Measurements from ENCODE around the gene JAG2.

JAG2 gene

GRCh38 chr14:105185973-105186372, 17.4 kb upstream of the JAG2 start (continued):
- TF ChIP-seq ZBTB10 (tag by site-specific recombination; IDR thresholded peaks at IDR 0.05) (peak; percentile 71; the same call in 1 of the 2 replicates), GLIS1 (tag by site-specific recombination; IDR thresholded peaks at IDR 0.05) (peak; percentile 76), ZNF157 (tag by site-specific recombination; IDR thresholded peaks at IDR 0.05) (no peak)

GRCh38 chr14:105185001-105185400, 16.4 kb upstream of the JAG2 start:
- CTCF ChIA-PET = no interaction called here
- Histone ChIP-seq H3K4me1 (ENCODE audit: control insufficient read depth, insufficient read depth, low read length) (no peaks in the 10 kb centered on the region), H3K4me3 (ENCODE audit: low read depth, low read length) (no peak overlapping the region), H3K36me3 (ENCODE audit: control insufficient read depth in 2 of 2, insufficient read depth in 1 of 2, low read length in 2 of 2) (no peaks in the 10 kb centered on the region), H3K9me3 (ENCODE audit: control insufficient read depth, insufficient read depth, low read depth, low read length) (no peaks in the 10 kb centered on the region), H3K27ac (ENCODE audit: extremely low read depth, low read depth, low read length) (no peak overlapping the region)
- POLR2A ChIA-PET = no interaction called here
- TF ChIP-seq SCRT2 (tag by site-specific recombination; IDR thresholded peaks at IDR 0.05) (no peak), ZNF202 (tag by site-specific recombination; IDR thresholded peaks at IDR 0.05; ENCODE audit: borderline replicate concordance) (no peak), ZNF114 (tag by site-specific recombination; IDR thresholded peaks at IDR 0.05) (no peak), ZNF394 (tag by site-specific recombination; IDR thresholded peaks at IDR 0.05; ENCODE audit: borderline replicate concordance) (no peak), ZNF585B (tag by site-specific recombination; IDR thresholded peaks at IDR 0.05) (no peak), SALL2 (tag by site-specific recombination; IDR thresholded peaks at IDR 0.05; ENCODE audit: borderline replicate concordance) (no peak), ZNF48 (tag by site-specific recombination; IDR thresholded peaks at IDR 0.05) (no peak)

- Histone ChIP-seq H3K4me1 (ENCODE audit: control insufficient read depth, insufficient read depth, low read length) (no peaks in the 10 kb centered on the region), H3K9me3 (ENCODE audit: control insufficient read depth, insufficient read depth, low read depth, low read length) (no peaks in the 10 kb centered on the region), H3K36me3 (ENCODE audit: control insufficient read depth in 2 of 2, insufficient read depth in 1 of 2, low read length in 2 of 2) (no peaks in the 10 kb centered on the region), H3K4me3 (ENCODE audit: low read depth, low read length) (no peak overlapping the region), H3K27ac (ENCODE audit: extremely low read depth, low read depth, low read length) (no peak overlapping the region)
- ChIA-PET CTCF (interaction anchor here (0.6 to 0.8 kb wide), 2 partner anchors 34 to 90 kb away, joined by 3 to 4 read pairs; no protein-coding TSS in a partner anchor), POLR2A (no interaction called here)
- peak; percentile 34; the same call in 1 of the 2 replicates for TF ChIP-seq GLIS2 (tag by site-specific recombination; IDR thresholded peaks at IDR 0.05)
- TF ChIP-seq GLIS1 (tag by site-specific recombination; IDR thresholded peaks at IDR 0.05) = peak; percentile 48
- no peak for TF ChIP-seq ZSCAN18 (tag by site-specific recombination; IDR thresholded peaks at IDR 0.05)
These were observed 15.9 kb upstream of the JAG2 start for GRCh38 chr14:105184461-105184860.

GRCh38 chr14:105182296-105183020, 13.9 kb upstream of the JAG2 start:
- Histone ChIP-seq H3K9me3 (ENCODE audit: control insufficient read depth, insufficient read depth, low read depth, low read length) (no peaks in the 10 kb centered on the region), H3K36me3 (ENCODE audit: control insufficient read depth in 2 of 2, insufficient read depth in 1 of 2, low read length in 2 of 2) (no peaks in the 10 kb centered on the region), H3K27ac (ENCODE audit: extremely low read depth, low read depth, low read length) (no peak overlapping the region), H3K4me1 (ENCODE audit: control insufficient read depth, insufficient read depth, low read length) (no peaks in the 10 kb centered on the region), H3K4me3 (ENCODE audit: low read depth, low read length) (no peak overlapping the region)
- ChIA-PET CTCF (interaction anchor here (0.7 to 4.0 kb wide), 5 partner anchors 13 to 355 kb away, joined by 3 to 18 read pairs (median 3); partner anchors contain the start of gene JAG2), POLR2A (interaction anchor here (3.2 kb wide), 1 partner anchor 12 kb away, joined by 9 read pairs; no protein-coding TSS in a partner anchor)
- no peak for TF ChIP-seq SETDB1 (IDR thresholded peaks at IDR 0.05; ENCODE audit: insufficient read length, low read length)
- no peak for TF ChIP-seq WT1 (tag by site-specific recombination; IDR thresholded peaks at IDR 0.05)
- no peak for TF ChIP-seq HIC1 (tag by site-specific recombination; IDR thresholded peaks at IDR 0.05)
- TF ChIP-seq ZNF792 (tag by site-specific recombination; IDR thresholded peaks at IDR 0.05) = no peak
- no peak for TF ChIP-seq ZSCAN18 (tag by site-specific recombination; IDR thresholded peaks at IDR 0.05)
- TF ChIP-seq ZNF433 (tag by site-specific recombination; IDR thresholded peaks at IDR 0.05; ENCODE audit: low read depth) = no peak
- no peak for TF ChIP-seq ZNF501 (tag by site-specific recombination; IDR thresholded peaks at IDR 0.05)
- TF ChIP-seq ZNF777 (tag by site-specific recombination; IDR thresholded peaks at IDR 0.05; ENCODE audit: borderline replicate concordance) = no peak
- no peak for TF ChIP-seq ZNF704 (tag by site-specific recombination; IDR thresholded peaks at IDR 0.05)
